DOHH2 (cell line): ENCODE data around the gene SELENOH.

Experiments
- H3F3A ChIP-seq: fragments of 200-600 bp; sonication (generic), shearing (Covaris generic); 2 replicates; pipeline ENCODE4 v1.6.0; 2016; ENCODE audit warnings: antibody characterized with exemption, mild to moderate bottlenecking; ENCODE audit not compliant: control insufficient read depth, insufficient read depth
- H3K27ac ChIP-seq: fragments of 200-600 bp; sonication (generic); 2 replicates; pipeline ENCODE4 v1.5.1; 2014; ENCODE audit warnings: low read depth, mild to moderate bottlenecking, low read length, moderate library complexity
- H3K27me3 ChIP-seq: fragments of 200-600 bp; sonication (generic); 2 replicates; pipeline ENCODE4 v1.6.1; 2014; ENCODE audit warnings: mild to moderate bottlenecking, low read length, mixed read lengths; ENCODE audit not compliant: control insufficient read depth
- H3K36me3 ChIP-seq: fragments of 200-600 bp; sonication (generic); 2 replicates; pipeline ENCODE4 v1.6.1; 2014; ENCODE audit warnings: mild to moderate bottlenecking, low read length, moderate library complexity, mixed read lengths; ENCODE audit not compliant: control insufficient read depth
- H3K4me1 ChIP-seq: fragments of 200-600 bp; sonication (generic); 2 replicates; pipeline ENCODE4 v1.6.1; 2014; ENCODE audit warnings: mild to moderate bottlenecking, low read length, mixed read lengths; ENCODE audit not compliant: control insufficient read depth
- H3K4me2 ChIP-seq: fragments of 200-600 bp; sonication (generic); 2 replicates; pipeline ENCODE4 v1.6.0; 2014; ENCODE audit warnings: mild to moderate bottlenecking, low read length, moderate library complexity
- H3K4me3 ChIP-seq: fragments of 200-600 bp; sonication (generic); 2 replicates; pipeline ENCODE4 v1.5.1; 2014; ENCODE audit warnings: mild to moderate bottlenecking, low read length, mixed read lengths
- H3K79me2 ChIP-seq: fragments of 200-600 bp; sonication (generic); 2 replicates; pipeline ENCODE4 v1.6.1; 2014; ENCODE audit warnings: mild to moderate bottlenecking, low read length, mixed read lengths; ENCODE audit not compliant: control insufficient read depth
- H3K9me2 ChIP-seq: fragments of 200-600 bp; sonication (generic); replicated peaks from 2 replicates; pipeline ENCODE4 v1.6.1; 2014; ENCODE audit warnings: mild to moderate bottlenecking, low read length, mixed read lengths; ENCODE audit not compliant: control insufficient read depth
- H3K9me3 ChIP-seq: fragments of 200-600 bp; sonication (generic); 2 replicates; pipeline ENCODE4 v1.6.1; 2014; ENCODE audit warnings: antibody characterized with exemption, low read length, mixed read lengths; ENCODE audit not compliant: control insufficient read depth, insufficient read depth
- H4K20me1 ChIP-seq: fragments of 200-600 bp; sonication (generic); 2 replicates; pipeline ENCODE4 v1.6.0; 2014; ENCODE audit warnings: low read depth, mild to moderate bottlenecking, antibody characterized with exemption, low read length, moderate library complexity; ENCODE audit not compliant: control insufficient read depth, insufficient read depth
- EZH2phosphoT487 ChIP-seq: fragments of 200-600 bp; sonication (generic); IDR thresholded peaks from 2 replicates; pipeline ENCODE4 v1.6.1; 2017; ENCODE audit warnings: borderline replicate concordance, mild to moderate bottlenecking, antibody characterized with exemption, low read length, moderate library complexity, mixed read lengths
- TF ChIP-seq, protein P1 (sequence below): fragments of 200-600 bp; sonication (generic); IDR thresholded peaks from one replicate; pipeline ENCODE4 v1.5.1; 2014; ENCODE audit warnings: antibody characterized with exemption, mild to moderate bottlenecking, low read depth, low read length; ENCODE audit not compliant: poor library complexity, severe bottlenecking

The SELENOH gene

DNA sequence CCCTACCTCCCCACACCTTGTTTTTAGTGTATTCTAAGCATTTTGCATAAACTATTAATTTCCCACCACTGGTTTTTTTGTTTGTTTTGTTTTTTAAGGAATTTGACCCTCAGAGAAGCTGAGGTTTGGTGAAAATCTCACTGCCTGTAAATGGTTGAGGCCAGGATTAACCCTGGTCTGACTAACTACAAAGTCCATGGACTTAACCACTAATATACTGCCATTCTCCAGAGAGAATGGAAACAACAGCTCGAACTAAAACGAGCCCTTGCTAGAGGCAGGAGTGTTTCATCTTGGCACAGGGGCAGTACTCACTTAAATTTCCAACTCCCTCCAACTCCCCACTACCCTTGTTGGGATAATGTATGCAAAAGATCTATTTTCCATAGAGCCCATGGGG, 23.3 kb downstream of the SELENOH start:
- H3K4me3 ChIP-seq = no peak overlapping the region
- peaks cover 19% of the 10 kb centered on the region for H3K4me1 ChIP-seq
- H4K20me1 ChIP-seq = no peaks in the 10 kb centered on the region; the same call in 1 of the 2 replicates
- H3K27me3 ChIP-seq = no peaks in the 10 kb centered on the region
- H3K36me3 ChIP-seq = no peaks in the 10 kb centered on the region
- no peaks in the 10 kb centered on the region for H3K9me3 ChIP-seq
- peaks cover 2% of the 10 kb centered on the region; the same call in 1 of the 2 replicates for H3F3A ChIP-seq
- TF ChIP-seq EZH2phosphoT487 = no peak
- TF ChIP-seq, protein P1, sequence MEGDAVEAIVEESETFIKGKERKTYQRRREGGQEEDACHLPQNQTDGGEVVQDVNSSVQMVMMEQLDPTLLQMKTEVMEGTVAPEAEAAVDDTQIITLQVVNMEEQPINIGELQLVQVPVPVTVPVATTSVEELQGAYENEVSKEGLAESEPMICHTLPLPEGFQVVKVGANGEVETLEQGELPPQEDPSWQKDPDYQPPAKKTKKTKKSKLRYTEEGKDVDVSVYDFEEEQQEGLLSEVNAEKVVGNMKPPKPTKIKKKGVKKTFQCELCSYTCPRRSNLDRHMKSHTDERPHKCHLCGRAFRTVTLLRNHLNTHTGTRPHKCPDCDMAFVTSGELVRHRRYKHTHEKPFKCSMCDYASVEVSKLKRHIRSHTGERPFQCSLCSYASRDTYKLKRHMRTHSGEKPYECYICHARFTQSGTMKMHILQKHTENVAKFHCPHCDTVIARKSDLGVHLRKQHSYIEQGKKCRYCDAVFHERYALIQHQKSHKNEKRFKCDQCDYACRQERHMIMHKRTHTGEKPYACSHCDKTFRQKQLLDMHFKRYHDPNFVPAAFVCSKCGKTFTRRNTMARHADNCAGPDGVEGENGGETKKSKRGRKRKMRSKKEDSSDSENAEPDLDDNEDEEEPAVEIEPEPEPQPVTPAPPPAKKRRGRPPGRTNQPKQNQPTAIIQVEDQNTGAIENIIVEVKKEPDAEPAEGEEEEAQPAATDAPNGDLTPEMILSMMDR = no peak
- H3K4me2 ChIP-seq = peak overlapping the region; percentile 74; the same call in 1 of the 2 replicates
- no peaks in the 10 kb centered on the region for H3K9me2 ChIP-seq
- H3K27ac ChIP-seq = no peak overlapping the region
- H3K79me2 ChIP-seq = peaks cover 67% of the 10 kb centered on the region

DNA sequence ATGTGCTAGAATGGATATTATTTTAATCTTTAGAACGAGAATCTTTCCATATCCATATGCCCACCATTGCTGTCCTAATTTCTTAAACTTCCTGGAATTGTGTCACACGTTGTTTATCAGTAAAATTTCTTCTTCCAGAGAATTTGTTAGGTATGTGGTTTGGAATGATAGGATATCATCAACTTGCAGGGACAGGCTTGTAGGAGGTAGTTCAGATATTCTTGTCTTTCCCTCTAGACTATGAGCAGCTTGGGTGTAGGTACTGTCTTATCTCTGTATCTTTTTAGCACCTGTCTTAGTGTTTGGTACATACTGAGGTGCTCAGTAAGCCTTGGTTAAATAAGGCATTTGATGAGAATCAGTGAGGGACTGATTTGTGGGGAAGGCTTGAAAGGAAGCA, 23.7 kb downstream of the SELENOH start:
- Histone ChIP-seq H3K4me2 (0 out of 2 replicates have a peak overlapping the region, but pooled peaks have one; percentile 74), H3K27me3 (no peaks in the 10 kb centered on the region), H3K36me3 (no peaks in the 10 kb centered on the region), H3K27ac (no peak overlapping the region), H3K4me3 (no peak overlapping the region), H3K79me2 (peaks cover 71% of the 10 kb centered on the region), H3K9me3 (no peaks in the 10 kb centered on the region), H3K9me2 (no peaks in the 10 kb centered on the region), H3K4me1 (peaks cover 19% of the 10 kb centered on the region), H3F3A (peaks cover 2% of the 10 kb centered on the region; the same call in 1 of the 2 replicates), H4K20me1 (no peaks in the 10 kb centered on the region; the same call in 1 of the 2 replicates)
- TF ChIP-seq, protein P1 = no peak
- TF ChIP-seq EZH2phosphoT487 = no peak

DNA sequence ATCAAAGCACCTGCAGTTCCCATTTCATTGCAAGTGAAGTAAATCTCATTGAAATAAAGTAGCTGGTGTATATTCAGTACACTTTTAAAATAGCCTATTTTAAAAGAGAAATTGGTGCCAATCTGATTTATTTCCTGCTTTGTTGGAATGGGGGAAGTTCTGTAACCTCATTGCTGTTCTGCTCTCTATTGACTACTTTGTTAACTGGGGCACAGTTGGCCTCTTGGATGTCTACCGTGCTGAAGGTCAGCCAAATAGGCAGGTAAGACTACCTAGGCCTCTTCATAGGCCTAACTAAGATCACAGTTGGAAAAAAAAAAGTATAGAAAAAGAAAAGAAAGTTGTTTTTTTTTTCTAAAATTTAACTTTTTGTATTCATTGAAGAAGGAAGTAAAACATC, 29.5 kb downstream of the SELENOH start:
- H3K36me3 ChIP-seq = no peaks in the 10 kb centered on the region
- no peak overlapping the region for H3K27ac ChIP-seq
- H4K20me1 ChIP-seq = no peaks in the 10 kb centered on the region
- no peaks in the 10 kb centered on the region for H3K9me3 ChIP-seq
- H3K79me2 ChIP-seq = peaks cover 65% of the 10 kb centered on the region
- H3F3A ChIP-seq = no peaks in the 10 kb centered on the region
- H3K4me3 ChIP-seq = no peak overlapping the region
- H3K4me2 ChIP-seq = no peak overlapping the region
- peaks cover 5% of the 10 kb centered on the region for H3K4me1 ChIP-seq
- TF ChIP-seq EZH2phosphoT487 = no peak
- TF ChIP-seq, protein P1 = no peak
- H3K27me3 ChIP-seq = no peaks in the 10 kb centered on the region
- no peaks in the 10 kb centered on the region for H3K9me2 ChIP-seq
